Smooth muscle cell (in vitro differentiated cells): Measurements from ENCODE around the gene TTLL8. TPM values are rescaled to one million over a fixed set of nuclear protein-coding genes. Genes with fewer than 3 reads are reported as not detected.
"Not testable (repeated sequence)": the region's sequence is repeated elsewhere in the genome, so short reads cannot be mapped to it uniquely, and the experiment has no call there.

Experiments used
- DNase-seq: peaks from one replicate; lab custom pipeline; 2025; ENCODE audit not compliant: unreplicated experiment; lab: John Stamatoyannopoulos, UW
- H2AFZ ChIP-seq: fragments of 200-600 bp; sonication (generic); 2 replicates; pipeline ENCODE4 v1.6.0; 2016; ENCODE audit warnings: antibody characterized with exemption, low read depth, mild to moderate bottlenecking
- H3F3A ChIP-seq: fragments of 200-600 bp; sonication (generic); 2 replicates; pipeline ENCODE4 v1.6.0; 2017; ENCODE audit warnings: antibody characterized with exemption, low read depth
- H3K27ac ChIP-seq: fragments of 200-600 bp; sonication (generic); 2 replicates; pipeline ENCODE4 v1.5.1; 2016; ENCODE audit warnings: low read depth, mild to moderate bottlenecking
- H3K27me3 ChIP-seq: fragments of 200-600 bp; sonication (generic); 2 replicates; pipeline ENCODE4 v1.6.1; 2016; ENCODE audit warnings: low read depth, mild to moderate bottlenecking
- H3K36me3 ChIP-seq: fragments of 200-600 bp; sonication (generic); 2 replicates; pipeline ENCODE4 v1.5.1; 2016; ENCODE audit warnings: low read depth
- H3K4me1 ChIP-seq: fragments of 200-600 bp; sonication (generic); 2 replicates; pipeline ENCODE4 v1.5.1; 2016; ENCODE audit warnings: low read depth
- H3K4me2 ChIP-seq: fragments of 200-600 bp; sonication (generic); 2 replicates; pipeline ENCODE4 v1.6.0; 2016; ENCODE audit warnings: mild to moderate bottlenecking
- H3K4me3 ChIP-seq: fragments of 200-600 bp; sonication (generic); 2 replicates; pipeline ENCODE4 v1.5.1; 2016; ENCODE audit warnings: mild to moderate bottlenecking
- H3K79me2 ChIP-seq: fragments of 200-600 bp; sonication (generic); 2 replicates; pipeline ENCODE4 v1.6.0; 2016; ENCODE audit warnings: low read depth, mild to moderate bottlenecking
- H3K9ac ChIP-seq: fragments of 200-600 bp; sonication (generic); 2 replicates; pipeline ENCODE4 v1.6.0; 2016; ENCODE audit warnings: low read depth
- H3K9me3 ChIP-seq: fragments of 200-600 bp; sonication (generic); replicated peaks from 2 replicates; pipeline ENCODE4 v1.5.1; 2016; ENCODE audit warnings: low read depth
- H4K20me1 ChIP-seq: fragments of 200-600 bp; sonication (generic); 2 replicates; pipeline ENCODE4 v1.6.0; 2016; ENCODE audit warnings: low read depth
- CTCF ChIP-seq: fragments of 200-600 bp; sonication (generic); IDR thresholded peaks from 2 replicates; pipeline ENCODE4 v1.5.1; 2017; ENCODE audit warnings: borderline replicate concordance, mild to moderate bottlenecking, antibody characterized with exemption; ENCODE audit not compliant: insufficient read depth, poor library complexity, severe bottlenecking
- WGBS: methylation state at CpG from one replicate; pipeline ENCODE4 v1.1.7; 2016; ENCODE audit warnings: low lambda C conversion rate; 5-methylcytosine and 5-hydroxymethylcytosine counted together
- polyA plus RNA-seq: library from polyadenylated mRNA; unstranded; fragments of >200 nt; fragmentation: Nextera tagmentation; extraction: Ambion mirVana; gene quantifications from 2 replicates; pipeline ENCODE4 v1.2.1, GENCODE V29; 2016
- total RNA-seq: library from RNA; depleted of rRNA; stranded (reverse); fragments of >200 nt; gene quantifications from 2 replicates; pipeline ENCODE4 v1.2.3, GENCODE V29; 2014

TTLL8 gene
- total and polyA plus RNA-seq, 2 experiments from 2014 or later: 0.10 TPM; not detected in 1

GRCh38 chr22:49983148-49984042 is 74.7 kb downstream of the TTLL8 start:
- H2AFZ ChIP-seq: no peak overlapping the region
- WGBS: 30% methylated on average over 60 of the region's 90 CpGs
- no peak overlapping the region for H3K27ac ChIP-seq
- H4K20me1 ChIP-seq: no peaks in the 10 kb centered on the region
- no peak overlapping the region for H3K9ac ChIP-seq
- no peaks in the 10 kb centered on the region for H3F3A ChIP-seq
- H3K79me2 ChIP-seq: no peaks in the 10 kb centered on the region
- H3K9me3 ChIP-seq: peaks cover 4% of the 10 kb centered on the region
- no peak for DNase-seq
- H3K4me1 ChIP-seq: no peaks in the 10 kb centered on the region
- H3K4me2 ChIP-seq: peak overlapping the region; percentile 74
- H3K36me3 ChIP-seq: no peaks in the 10 kb centered on the region
- peaks cover 16% of the 10 kb centered on the region for H3K27me3 ChIP-seq
- no peak overlapping the region for H3K4me3 ChIP-seq
- TF ChIP-seq CTCF: peak; percentile 51

- not testable (repeated sequence) for H3K4me3 ChIP-seq, H3K36me3 ChIP-seq, H3K27ac ChIP-seq, H3K79me2 ChIP-seq, H3F3A ChIP-seq, H3K4me2 ChIP-seq, H3K9ac ChIP-seq, H4K20me1 ChIP-seq, H3K4me1 ChIP-seq, H2AFZ ChIP-seq, DNase-seq, H3K9me3 ChIP-seq
- H3K27me3 ChIP-seq: peaks cover 16% of the 10 kb centered on the region
- WGBS: 99% methylated on average over 7 of the region's 7 CpGs
Observed at GRCh38 chr22:49981799-49982198, 76.3 kb downstream of the TTLL8 start.

GRCh38 chr22:49979587-49980264 is 78.4 kb downstream of the TTLL8 start:
- no peak for DNase-seq
- H4K20me1 ChIP-seq: no peaks in the 10 kb centered on the region
- peaks cover 16% of the 10 kb centered on the region for H3K27me3 ChIP-seq
- no peaks in the 10 kb centered on the region for H3K36me3 ChIP-seq
- no peaks in the 10 kb centered on the region for H3K79me2 ChIP-seq
- H3F3A ChIP-seq: no peaks in the 10 kb centered on the region
- H3K27ac ChIP-seq: no peak overlapping the region
- H2AFZ ChIP-seq: no peak overlapping the region
- H3K4me2 ChIP-seq: no peak overlapping the region
- WGBS: 52% methylated on average over 7 of the region's 7 CpGs
- no peak overlapping the region for H3K4me3 ChIP-seq
- no peak overlapping the region for H3K9ac ChIP-seq
- no peaks in the 10 kb centered on the region for H3K9me3 ChIP-seq
- no peaks in the 10 kb centered on the region for H3K4me1 ChIP-seq
- peak; percentile 38 for TF ChIP-seq CTCF

GRCh38 chr22:49977578-49977977 is 80.5 kb downstream of the TTLL8 start:
- Histone ChIP-seq H3F3A (no peaks in the 10 kb centered on the region), H3K79me2 (no peaks in the 10 kb centered on the region), H3K27ac (no peak overlapping the region), H2AFZ (no peak overlapping the region), H3K4me2 (no peak overlapping the region), H3K9me3 (no peaks in the 10 kb centered on the region), H3K9ac (no peak overlapping the region), H3K27me3 (no peaks in the 10 kb centered on the region), H3K4me1 (no peaks in the 10 kb centered on the region), H4K20me1 (no peaks in the 10 kb centered on the region), H3K4me3 (no peak overlapping the region), H3K36me3 (no peaks in the 10 kb centered on the region)
- WGBS: 93% methylated on average over 14 of the region's 14 CpGs
- DNase-seq: no peak
- TF ChIP-seq CTCF: no peak
